Inflammatory macrophage (primary cell): ENCODE results near the gene DAAM2.

Experiments
- DNase-seq, 2 donors: peaks; one replicate each; pipeline ENCODE4 v3.0.0-alpha.2; 2020 to 2022

The DAAM2 gene

DNA sequence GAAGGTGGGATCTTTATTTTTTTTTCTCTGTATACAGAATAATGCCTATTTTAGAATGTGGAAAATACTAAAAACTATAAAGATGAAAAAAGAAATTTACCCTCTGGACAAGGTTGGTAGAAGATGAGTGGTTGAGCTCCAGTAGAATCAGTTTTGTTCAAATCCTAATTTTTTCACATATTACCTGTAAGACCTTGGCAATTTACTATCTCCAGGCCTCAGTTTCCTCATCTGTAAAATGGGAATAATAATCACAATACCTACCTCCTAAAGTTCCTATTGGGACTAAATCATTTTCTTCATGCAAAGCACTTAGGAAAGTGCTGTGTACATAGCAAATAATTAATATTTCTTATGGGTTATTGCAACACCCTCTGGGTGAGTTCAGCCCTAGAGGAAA is 28.4 kb downstream of the DAAM2 start:
- no peak for DNase-seq

DNA sequence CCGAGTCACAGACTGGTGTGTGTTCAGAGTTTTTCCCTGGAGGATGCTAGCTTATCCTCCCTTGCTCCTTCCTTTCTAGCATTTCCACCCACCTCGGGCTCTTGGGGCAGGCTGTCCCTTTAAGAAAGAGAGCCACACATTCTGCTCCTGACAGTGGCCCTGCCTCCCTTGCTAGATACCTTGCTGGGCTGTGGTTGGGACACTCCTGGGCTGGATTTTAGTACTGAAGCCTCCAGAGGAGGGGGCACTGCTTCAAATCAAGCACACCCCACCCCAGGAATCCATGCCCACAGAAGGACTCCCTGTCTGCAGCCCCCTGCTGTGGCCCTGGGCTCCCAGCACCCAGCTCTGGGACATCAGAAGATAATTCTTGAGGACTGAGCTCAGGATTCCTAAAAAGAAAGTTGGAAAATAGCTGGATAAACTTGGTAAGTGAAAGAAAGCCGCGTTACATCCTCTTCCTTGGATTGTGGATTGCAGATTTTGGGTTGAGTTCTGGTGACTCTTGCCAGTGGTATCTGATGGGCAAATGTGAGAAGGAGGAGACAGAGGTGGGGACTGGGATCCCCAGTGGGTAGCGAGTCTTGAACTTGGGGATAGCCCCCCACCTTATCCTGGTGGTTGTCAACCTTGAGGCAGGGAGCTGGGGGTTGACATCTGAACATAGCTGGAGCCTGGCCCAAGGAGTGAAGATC is 29.0 kb downstream of the DAAM2 start:
- no peak for DNase-seq

DNA sequence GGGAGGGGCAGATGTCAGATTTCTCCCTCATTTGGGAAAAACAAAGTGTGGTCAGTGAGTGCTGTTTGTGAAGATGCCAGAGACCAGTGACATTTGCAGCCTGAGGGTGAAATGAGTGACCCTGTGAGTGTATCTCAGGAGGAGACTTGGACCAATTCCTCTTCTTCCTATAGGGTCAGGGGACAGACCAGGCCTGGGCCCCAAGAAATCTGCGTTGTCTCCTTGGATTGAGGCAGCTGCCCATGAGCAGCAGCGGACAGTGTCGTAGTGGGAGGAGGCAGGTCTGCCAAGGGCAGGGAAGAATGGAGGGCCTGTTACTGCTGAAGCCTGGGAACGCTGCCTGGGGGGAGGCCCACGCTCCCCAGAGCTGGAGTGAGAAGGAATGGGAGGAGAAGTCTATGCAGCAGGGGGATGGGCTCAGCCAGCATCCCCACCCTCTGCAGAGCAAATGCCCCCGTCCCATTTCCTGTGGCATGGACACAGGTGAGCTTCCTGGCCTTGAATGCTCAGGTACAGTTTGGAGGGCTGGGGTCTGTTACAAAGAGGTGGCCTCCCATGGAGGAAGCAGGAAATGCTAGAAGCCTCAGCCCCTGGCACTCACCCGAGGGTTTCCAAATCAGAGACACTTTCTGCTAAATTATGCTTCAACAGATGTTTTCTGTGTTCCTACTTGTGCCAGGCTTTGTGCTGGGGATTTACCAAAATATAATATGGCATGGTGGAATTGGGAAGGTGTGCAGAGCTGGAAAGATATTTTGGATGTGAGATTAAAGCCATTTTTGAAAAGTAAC is 29.8 kb downstream of the DAAM2 start:
- DNase-seq, result no peak

DNA sequence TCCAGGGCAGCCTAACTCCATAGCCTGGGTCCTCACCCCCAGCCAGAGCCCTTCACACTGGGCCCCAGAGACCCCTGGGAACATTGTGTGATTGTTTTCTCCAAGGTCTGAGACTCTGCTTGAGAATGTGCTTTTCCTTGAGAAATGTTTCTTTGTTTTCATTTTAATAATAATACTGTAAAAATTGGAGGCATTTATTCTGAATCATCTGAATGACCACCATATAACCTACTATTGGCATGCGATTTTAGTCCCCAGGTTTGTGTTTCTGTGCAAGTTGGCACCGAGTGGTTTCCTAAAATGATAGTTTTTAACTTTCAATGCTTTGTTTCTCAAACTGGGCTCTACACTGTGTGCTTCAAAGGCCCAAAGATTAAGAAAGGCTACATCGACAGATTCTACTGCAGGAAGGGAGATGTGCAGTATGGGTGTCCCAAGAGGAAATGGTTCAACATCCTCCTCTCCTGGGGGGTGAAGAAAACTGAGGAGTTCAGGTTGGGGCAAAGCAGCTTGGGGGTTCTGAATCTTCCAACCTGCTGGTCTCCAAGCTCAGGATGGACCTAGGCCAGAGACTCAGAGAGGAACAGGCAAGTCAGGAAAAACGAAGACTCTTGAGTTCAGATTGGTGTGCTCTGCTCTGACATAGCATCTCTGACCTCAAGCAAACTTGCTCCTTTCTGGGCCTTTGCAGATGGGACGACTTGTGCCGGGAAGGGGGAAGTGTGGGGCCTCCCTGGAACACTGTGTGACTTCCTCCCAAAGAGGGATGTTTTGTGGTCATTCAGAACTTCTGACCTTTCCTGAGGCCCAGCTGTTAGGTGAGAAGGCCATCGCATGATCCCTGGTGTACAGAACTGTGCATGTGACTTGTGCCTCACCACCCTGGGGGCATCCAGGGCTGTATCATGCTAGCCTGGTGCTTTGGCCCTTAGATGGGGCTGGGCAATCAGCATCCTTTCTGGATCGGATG is 31.0 kb downstream of the DAAM2 start:
- DNase-seq, result peak; percentile 22 to 39

DNA sequence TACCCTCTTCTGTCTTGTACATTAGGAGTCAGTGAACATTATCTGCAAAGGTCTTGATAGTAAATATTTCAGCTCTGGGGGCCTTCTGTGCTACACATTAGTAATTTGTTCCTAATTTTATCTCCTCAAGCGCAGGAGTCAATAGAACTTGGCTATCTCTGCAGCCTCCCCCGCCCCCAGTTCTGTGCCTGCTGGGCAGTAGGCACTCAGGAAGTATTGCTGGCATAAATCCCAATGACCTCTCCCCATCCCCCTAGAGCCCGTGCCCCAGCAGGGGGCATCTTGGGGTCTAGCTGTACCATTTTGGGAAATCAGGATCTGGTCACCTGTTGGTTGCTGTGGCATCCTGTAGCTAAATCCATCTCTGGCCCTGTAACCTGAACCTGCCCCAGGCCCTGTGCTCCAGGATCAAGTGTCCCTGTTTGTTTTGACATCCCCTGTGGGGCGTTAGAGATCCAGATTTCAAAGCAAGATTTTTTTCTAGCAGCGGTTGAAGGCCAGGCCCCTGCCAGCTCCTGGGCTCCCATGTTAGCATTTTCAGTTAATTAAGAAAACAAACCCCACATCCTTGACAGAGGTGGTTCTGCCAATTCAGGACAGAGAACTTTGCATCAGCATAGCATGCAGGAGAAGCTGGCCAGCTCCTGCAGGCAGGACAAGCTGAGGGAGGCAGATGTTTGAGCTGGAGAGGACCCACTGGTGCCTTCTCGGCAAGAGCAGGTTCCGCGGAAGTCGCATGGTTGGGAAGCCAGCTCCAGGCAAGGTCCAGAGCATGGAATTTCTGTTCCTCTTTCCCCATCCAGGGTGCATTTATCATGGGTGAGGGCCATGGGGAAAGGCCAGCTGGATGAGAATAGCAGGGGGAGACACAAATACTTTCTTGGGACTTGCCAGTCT is 32.1 kb downstream of the DAAM2 start:
- DNase-seq, result no peak

DNA sequence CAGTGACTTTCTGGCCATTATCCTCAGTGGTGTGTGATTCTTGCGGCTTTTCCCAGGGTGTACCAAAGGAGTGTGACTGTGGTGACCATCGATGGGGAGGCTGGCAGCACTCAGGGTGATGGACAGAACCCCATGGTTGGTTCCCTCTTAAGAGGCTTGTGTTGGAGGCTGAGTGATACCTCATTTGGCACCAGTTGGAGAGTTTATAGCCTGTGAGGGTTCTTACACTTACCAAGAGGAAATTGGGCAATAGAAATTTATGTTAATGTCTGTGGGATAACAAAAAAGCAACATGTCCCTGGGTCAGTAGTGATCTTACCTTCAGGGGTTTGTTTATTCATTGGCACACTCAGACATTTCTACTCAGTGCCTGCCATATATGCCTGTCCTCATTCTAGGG is 37.2 kb downstream of the DAAM2 start:
- no peak for DNase-seq

DNA sequence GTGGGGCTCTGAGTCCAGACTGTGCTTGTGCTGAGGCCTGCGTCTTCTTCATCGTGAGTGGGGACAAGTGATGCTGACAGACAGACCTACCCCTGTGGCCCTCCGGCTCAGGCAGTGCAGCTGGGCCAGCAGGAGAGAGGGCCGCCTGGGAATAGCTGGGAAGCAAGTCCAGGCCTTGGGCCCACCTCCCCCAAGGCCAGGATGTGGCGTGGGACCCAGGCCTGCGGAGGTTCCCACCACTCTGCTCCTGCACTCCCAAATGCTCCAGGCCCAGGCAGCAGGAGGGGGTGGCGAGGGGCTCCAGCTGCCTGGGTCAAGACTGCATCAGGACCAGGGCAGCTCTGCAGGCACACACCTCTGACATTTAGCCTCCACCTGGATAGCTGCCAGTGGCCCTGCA is 38.3 kb downstream of the DAAM2 start:
- no peak for DNase-seq

DNA sequence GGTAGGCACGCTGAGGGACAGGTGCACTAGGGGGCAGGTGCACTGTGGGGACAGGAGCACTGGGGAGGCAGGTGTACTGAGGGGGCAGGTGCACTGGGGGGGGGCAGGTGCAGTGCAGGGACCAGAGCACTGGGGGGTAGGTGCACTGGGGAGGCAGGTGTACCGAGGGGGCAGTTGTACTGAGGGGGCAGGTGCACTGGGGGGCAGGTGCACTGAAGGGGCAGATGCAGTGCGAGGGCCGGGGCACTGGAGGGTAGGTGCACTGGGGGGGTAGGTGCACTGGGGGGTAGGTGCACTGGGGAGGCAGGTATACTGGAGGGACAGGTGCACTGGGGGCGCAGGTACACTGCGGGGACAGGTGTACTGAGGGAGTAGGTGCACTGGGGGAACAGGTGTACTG is 39.5 kb downstream of the DAAM2 start:
- no peak for DNase-seq

DNA sequence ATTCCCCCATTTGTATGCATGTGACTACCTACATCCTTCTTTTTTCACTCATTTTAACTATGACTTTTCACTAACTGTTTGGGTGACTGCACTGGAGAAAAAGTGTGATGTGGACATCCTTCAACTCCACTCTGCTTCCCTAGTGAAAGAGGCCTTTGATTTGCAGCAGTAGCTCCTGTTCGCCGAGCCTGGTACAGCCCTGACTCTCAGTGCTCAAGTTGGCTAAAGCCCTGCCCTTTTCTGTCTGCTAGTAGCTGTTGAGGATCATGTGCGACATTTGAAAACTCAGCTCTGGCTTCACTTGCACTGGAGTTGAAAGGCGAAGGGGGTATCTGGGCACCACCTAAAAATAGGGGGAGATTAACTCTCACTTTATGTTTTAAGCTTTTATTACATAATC is 42.1 kb downstream of the DAAM2 start:
- DNase-seq, result no peak

DNA sequence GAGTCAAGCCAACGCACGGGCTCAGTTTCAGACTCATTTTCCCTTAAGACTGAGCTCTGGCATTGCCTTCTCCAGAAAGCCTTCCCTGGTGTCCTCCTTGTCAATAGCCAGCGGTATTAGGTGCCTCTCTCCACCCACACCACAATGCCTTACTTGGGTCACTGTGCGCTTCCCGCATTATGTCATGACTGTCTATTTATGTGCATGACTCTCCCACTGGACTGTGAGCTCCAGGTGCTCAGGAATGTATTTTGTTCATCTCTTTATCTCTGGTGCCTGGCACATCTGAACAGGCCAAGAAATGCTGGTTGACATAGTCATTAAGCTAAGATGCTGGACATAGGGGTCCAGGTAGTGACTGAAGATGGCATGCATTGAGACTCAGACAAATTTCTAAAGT is 42.7 kb downstream of the DAAM2 start:
- no peak for DNase-seq

DNA sequence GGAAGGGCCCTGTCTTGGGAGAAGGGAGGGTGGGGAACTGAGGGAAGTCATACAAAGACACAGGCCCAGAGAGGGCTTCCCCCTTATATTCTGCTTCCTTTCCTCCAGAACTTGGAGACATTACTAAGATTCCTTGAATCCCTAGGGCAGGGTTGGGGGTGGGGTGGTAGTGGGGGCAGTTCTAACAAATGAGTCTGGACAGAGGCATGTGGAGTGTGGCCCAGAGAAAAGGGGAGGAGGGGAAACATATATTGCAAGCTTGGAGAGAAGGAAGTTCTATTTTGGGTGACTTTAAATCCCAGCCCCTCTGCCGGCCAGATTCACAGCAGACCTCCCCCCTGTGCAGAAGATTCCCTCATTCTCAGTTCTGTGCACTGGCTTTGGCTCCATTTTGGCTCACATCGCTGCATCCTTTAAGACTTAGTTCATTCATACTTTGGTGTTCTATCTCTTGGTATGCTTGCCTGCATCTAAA is 43.7 kb downstream of the DAAM2 start:
- DNase-seq, result no peak

DNA sequence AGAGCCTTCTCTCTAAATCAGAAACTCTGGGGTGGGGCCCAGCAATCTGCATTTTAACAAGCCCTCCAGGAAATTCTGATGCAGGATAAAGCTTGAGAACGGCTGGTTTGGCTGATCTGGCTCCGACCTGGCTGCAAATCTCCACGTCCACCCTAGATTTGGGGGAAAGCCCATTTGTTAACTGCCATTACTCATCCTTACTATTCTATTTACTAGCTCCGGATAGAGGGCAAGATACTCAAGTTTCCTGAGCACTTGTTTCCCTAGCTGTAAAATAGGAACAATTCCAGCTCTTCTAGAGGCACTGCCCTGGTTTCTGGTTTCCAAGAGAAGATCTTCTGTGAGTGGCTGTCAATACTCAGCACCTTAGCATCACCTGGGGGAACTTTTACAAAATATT is 44.4 kb downstream of the DAAM2 start:
- DNase-seq, result no peak

DNA sequence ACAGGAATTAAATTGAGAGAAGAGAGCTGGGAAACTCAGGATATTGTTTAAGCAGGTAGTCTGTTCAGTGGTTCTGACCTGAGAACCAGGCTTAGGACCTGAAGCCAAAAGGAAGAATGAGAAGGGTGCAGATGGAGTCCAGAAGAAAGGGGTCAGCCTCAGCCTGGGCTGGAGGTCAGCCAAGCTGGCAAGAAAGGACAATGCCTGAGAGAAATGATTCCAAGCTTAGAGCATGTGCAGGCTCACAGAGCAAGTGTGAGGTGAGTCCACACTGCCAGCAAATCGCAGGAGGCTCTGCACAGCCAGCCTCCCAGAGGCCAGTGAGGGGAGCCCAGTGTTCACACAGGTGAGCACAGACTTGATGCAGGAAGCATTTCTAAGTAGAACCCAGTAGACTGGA is 47.3 kb downstream of the DAAM2 start:
- no peak for DNase-seq

DNA sequence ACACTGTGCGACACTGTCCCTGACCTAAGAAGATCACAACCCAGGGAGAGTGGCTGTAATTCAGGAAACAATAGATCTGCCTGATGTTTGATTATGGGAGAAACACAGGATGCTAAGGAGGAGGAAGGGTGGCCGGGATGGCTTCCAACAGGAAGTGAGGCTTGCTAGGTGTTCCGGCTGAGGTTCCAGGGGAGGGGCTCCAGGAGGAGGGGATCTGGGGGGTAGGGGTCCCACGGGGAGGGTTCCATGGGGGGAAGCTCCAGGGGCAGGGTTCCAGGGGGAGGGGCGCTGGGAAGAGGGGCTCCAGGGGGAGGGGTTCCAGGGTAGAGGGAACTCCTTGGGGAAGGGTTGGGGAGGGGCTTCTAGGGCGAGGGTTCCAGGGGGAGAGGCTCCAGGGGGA is 48.6 kb downstream of the DAAM2 start:
- no peak for DNase-seq

DNA sequence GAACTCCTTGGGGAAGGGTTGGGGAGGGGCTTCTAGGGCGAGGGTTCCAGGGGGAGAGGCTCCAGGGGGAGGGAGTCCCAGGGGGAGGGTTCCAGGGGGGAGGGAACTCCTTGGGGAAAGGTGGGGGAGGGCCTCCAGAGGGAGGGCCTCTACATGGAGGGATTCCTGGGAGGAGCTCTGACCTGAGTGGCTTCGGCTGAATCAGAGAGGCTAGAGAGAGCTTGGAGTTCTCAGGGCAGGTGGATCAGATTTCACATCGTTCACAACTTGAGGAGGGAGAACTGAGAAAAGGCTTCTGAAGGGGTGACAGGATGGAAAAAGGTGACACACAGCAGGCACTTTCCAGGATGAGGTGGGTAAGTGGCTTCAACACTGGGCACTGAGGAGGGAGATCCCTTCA is 49.1 kb downstream of the DAAM2 start:
- no peak for DNase-seq

DNA sequence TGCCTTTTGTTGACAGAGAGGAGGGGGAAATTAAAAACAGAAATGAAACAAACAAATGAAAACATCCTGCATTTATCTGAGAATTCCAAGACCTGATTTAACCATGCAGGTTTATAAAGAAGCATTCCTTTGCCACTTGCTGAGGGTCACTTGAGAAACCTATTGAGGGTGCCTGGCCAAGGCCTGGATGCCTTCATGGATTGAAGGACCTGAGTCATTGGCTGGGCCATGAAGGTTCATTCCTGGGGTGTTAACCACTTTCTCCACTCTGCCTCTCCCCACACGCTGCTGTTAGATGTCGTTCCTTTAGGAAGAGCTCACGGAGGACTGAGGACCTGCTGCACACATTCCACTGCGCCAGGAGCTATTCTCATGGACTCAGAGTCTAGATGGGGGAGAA is 49.7 kb downstream of the DAAM2 start:
- DNase-seq, result no peak

DNA sequence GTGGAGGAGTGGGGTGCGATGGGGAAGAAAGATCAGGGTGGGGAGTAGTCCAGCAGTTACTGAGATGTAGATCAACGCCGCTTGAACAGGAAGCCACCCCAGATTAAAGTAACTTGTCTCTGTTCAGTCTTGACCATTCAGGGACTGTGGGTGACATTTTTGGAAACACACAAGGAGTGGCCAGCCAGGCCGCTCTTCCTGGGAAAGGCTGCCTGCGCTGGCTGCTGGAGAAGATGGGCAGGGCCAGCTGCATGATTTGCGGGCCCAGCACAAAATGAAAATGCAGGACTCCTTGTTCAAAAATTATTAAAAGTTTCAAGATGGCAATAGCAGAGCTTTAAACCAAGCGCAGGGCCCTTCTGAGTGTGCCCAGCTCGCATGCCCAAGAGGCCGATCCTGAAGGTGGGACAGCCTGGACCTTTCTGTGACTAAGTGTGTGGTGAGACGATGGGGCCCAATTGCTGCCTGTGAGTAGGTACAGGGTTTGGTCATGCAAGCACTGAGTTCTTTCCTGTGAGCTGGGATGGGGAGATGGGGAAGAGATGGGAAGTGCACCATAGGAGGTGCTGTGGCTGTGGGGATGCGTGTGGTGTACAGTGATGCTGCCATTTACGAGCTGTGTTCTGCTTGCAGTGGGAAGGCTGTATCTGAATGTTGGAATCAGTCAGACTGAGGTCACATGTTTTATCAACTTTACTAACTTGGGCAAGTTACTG is 51.3 kb downstream of the DAAM2 start:
- no peak for DNase-seq

DNA sequence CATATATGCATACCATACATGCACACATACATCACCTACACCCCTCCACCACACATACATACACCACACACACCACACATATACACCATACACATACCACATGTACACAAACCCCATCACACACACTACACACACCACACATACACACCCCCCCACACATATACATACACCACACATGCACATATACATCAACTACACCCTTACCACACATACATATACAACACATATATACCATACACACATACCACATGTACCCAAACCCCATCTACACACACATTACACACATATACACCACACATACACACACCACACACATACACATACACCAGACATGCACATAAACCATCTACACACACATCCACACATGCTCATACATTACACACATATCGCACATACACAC is 52.7 kb downstream of the DAAM2 start:
- DNase-seq, result no peak

DNA sequence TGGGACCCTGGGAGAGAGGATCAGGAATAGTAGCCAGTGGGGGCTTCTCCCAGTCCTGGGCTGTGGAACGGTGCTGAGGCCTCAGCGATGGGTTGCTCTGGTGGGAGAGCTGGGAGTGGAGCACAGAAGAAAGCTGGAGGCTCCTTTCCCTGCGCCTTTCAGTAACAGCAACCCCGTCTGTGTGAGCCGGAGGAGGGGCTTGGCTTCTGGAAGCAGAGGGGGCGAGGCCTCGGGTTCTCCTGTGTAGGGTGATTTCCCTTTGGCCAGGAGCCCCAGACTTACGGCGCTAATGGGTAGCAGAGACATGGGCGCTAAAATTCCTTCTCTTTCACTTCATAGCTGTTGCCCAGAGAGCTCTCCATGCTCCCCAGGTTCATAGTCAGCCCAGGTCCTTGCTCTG is 55.0 kb downstream of the DAAM2 start:
- DNase-seq, result no peak

DNA sequence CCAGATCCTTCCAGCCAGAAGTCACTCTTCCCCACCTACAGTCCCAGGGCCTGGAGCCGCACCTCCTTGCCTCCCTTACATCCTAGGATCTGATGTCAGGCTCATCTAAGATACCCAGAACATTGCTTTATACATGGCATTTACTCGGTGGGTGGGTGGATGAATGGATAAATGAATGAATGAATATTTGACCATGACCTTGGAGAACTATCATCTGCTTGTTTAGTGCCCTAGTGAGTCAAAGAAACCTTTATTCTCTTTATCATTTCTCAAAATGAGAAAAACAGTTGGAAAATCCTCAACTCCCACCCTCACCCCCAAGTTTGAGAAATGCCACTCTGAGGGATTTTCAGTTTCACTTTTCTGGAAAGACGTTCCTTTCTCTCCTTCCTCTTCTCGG is 56.0 kb downstream of the DAAM2 start:
- no peak for DNase-seq

DNA sequence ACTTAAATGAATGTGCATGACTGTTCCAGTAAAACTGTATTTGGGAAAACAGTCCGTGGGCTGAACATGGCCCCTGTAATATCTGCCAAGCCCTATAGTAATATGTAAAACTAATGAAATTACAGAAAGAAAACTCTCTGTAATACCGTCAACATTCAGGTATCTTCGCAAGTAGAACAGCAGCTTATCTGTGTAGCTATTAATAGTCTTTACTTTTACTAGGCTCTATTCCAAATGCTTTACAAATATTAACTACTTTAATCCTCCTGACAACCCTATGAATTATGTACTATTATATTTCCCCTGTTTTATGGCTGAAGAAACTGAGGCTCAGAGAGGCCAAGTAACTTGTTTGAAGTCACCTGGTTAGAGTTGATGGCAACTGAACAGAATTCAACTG is 57.1 kb downstream of the DAAM2 start:
- DNase-seq, result no peak
